Nephron (organoid): ENCODE measurements around the gene MRPL4.
"Not testable (repeated sequence)": the region's sequence is repeated elsewhere in the genome, so short reads cannot be mapped to it uniquely, and the experiment has no call there.

Experiments
- H3K27ac Mint-ChIP-seq, 3 experiments: 2 replicates each; pipeline ENCODE4 v1.8.0; 2020; ENCODE audit warnings: mixed read lengths in 3 of 3, mild to moderate bottlenecking in 2 of 3, moderate library complexity in 1 of 3
- H3K27me3 Mint-ChIP-seq: 2 replicates; pipeline ENCODE4 v1.8.0; 2021; ENCODE audit warnings: low read depth, mild to moderate bottlenecking, moderate library complexity, mixed read lengths
- H3K36me3 Mint-ChIP-seq: 2 replicates; pipeline ENCODE4 v1.8.0; 2020; ENCODE audit warnings: low read depth, mixed read lengths
- H3K4me1 Mint-ChIP-seq: 2 replicates; pipeline ENCODE4 v1.8.0; 2020; ENCODE audit warnings: mixed read lengths
- H3K4me3 Mint-ChIP-seq, 3 experiments: 2 replicates each; pipeline ENCODE4 v1.8.0; 2020; ENCODE audit warnings: mild to moderate bottlenecking in 3 of 3, mixed read lengths in 3 of 3, moderate library complexity in 2 of 3
- H3K9me3 Mint-ChIP-seq: 2 replicates; pipeline ENCODE4 v1.8.0; 2020; ENCODE audit warnings: mixed read lengths
- CTCF ChIP-seq, 3 experiments: fragments of 200-600 bp; sonication (generic); IDR thresholded peaks; one replicate each; pipeline ENCODE4 v1.5.0; 2021; ENCODE audit warnings: antibody characterized with exemption in 3 of 3; ENCODE audit not compliant: unreplicated experiment in 3 of 3

Gene MRPL4

GRCh38 chr19:10238172-10238783 is 13.7 kb upstream of the MRPL4 start:
- no peak for TF ChIP-seq CTCF (IDR thresholded peaks at IDR 0.05; ENCODE audit: unreplicated experiment in 3 of 3)
- Mint-ChIP-seq H3K36me3 (no peaks in the 10 kb centered on the region), H3K4me1 (peaks cover 27% of the 10 kb centered on the region), H3K27me3 (no peaks in the 10 kb centered on the region), H3K27ac (peak overlapping the region; percentile 93 to 100 (median 99)), H3K4me3 (peak overlapping the region in 2 of 3 experiments; percentile 62 to 66), H3K9me3 (no peaks in the 10 kb centered on the region)

GRCh38 chr19:10241826-10242449 is 10.1 kb upstream of the MRPL4 start:
- H3K27ac Mint-ChIP-seq, H3K27me3 Mint-ChIP-seq, H3K36me3 Mint-ChIP-seq, H3K9me3 Mint-ChIP-seq, H3K4me3 Mint-ChIP-seq: not testable (repeated sequence)
- peaks cover 13% of the 10 kb centered on the region for H3K4me1 Mint-ChIP-seq

GRCh38 chr19:10243606-10244005 is 8.4 kb upstream of the MRPL4 start:
- Mint-ChIP-seq H3K9me3 (no peaks in the 10 kb centered on the region), H3K36me3 (no peaks in the 10 kb centered on the region), H3K27ac (no peak overlapping the region), H3K27me3 (no peaks in the 10 kb centered on the region), H3K4me1 (peaks cover 3% of the 10 kb centered on the region), H3K4me3 (no peak overlapping the region)
- TF ChIP-seq CTCF (IDR thresholded peaks at IDR 0.05; ENCODE audit: unreplicated experiment in 3 of 3), result no peak

GRCh38 chr19:10245189-10245939 is 6.7 kb upstream of the MRPL4 start:
- H3K4me3 Mint-ChIP-seq, result no peak overlapping the region
- peaks cover 4% of the 10 kb centered on the region for H3K4me1 Mint-ChIP-seq
- H3K27me3 Mint-ChIP-seq, result no peaks in the 10 kb centered on the region
- H3K27ac Mint-ChIP-seq, result peak overlapping the region in 1 of 3 experiments; percentile 8
- TF ChIP-seq CTCF (IDR thresholded peaks at IDR 0.05; ENCODE audit: unreplicated experiment in 3 of 3), result no peak
- no peaks in the 10 kb centered on the region for H3K36me3 Mint-ChIP-seq
- H3K9me3 Mint-ChIP-seq, result no peaks in the 10 kb centered on the region

GRCh38 chr19:10246511-10246910 is 5.5 kb upstream of the MRPL4 start:
- Mint-ChIP-seq H3K36me3 (no peaks in the 10 kb centered on the region), H3K27ac (no peak overlapping the region), H3K4me3 (no peak overlapping the region), H3K4me1 (peaks cover 5% of the 10 kb centered on the region), H3K27me3 (no peaks in the 10 kb centered on the region), H3K9me3 (no peaks in the 10 kb centered on the region)
- TF ChIP-seq CTCF (IDR thresholded peaks at IDR 0.05; ENCODE audit: unreplicated experiment in 3 of 3), result no peak

- no peaks in the 10 kb centered on the region for H3K9me3 Mint-ChIP-seq
- H3K27ac Mint-ChIP-seq, result peak overlapping the region in 2 of 3 experiments; percentile 20 to 78
- peak overlapping the region; percentile 98 to 100 (median 99) for H3K4me3 Mint-ChIP-seq
- no peak for TF ChIP-seq CTCF (IDR thresholded peaks at IDR 0.05; ENCODE audit: unreplicated experiment in 3 of 3)
- peaks cover 14% of the 10 kb centered on the region for H3K4me1 Mint-ChIP-seq
- H3K27me3 Mint-ChIP-seq, result no peaks in the 10 kb centered on the region
- H3K36me3 Mint-ChIP-seq, result peaks cover 33% of the 10 kb centered on the region
Measured at GRCh38 chr19:10252707-10253106, 693 bp downstream of the MRPL4 start.
